Measurements from ENCODE around the gene ATRNL1. TPM values are rescaled to one million over a fixed set of nuclear protein-coding genes. Genes with fewer than 3 reads are reported as not detected.

ATRNL1 gene
- polyA plus RNA-seq, 1 of the 3 experiments (the other 2 are of a cell fraction): 0.67 TPM

GRCh38 chr10:115046686-115047236, 46.4 kb upstream of the ATRNL1 start (continued):
- TF ChIP-seq PBX3 (IDR thresholded peaks at IDR 0.05): no peak
- TF ChIP-seq SIN3A (IDR thresholded peaks at IDR 0.05; ENCODE audit: borderline replicate concordance, low read depth, low read length): no peak
- TF ChIP-seq GATA2 (CRISPR knock-in tag; IDR thresholded peaks at IDR 0.05): no peak
- no peak for TF ChIP-seq RCOR1 (IDR thresholded peaks at IDR 0.05; ENCODE audit: low read length)

DNA sequence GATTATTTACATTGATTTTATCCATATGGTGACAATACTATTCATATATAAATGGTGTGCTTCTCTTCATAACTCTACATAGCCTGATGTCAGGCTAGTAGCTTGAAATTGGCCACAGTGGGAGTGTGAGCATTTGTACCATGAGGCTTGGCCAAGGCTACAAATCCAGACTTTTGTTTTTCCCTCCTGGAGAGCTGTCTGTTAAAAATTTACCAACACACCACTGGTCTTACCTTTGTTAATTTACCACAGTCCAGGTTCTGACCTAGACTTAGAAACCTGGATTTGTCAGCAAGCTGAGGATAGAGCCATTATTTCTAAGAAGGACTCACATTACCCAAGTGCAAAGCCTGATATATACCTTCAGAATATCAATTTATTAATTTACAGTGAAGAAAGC, 45.5 kb upstream of the ATRNL1 start:
- Histone ChIP-seq H3K9me2 (no peaks in the 10 kb centered on the region), H3K9ac (no peak overlapping the region), H3K27ac (ENCODE audit: low read depth in 2 of 2, low read length in 1 of 2) (no peak overlapping the region), H3F3A (replicated peaks; ENCODE audit: insufficient read depth) (no peaks in the 10 kb centered on the region), H3K4me1 (ENCODE audit: control insufficient read depth in 1 of 2, insufficient read depth in 2 of 2, low read depth in 1 of 2, low read length in 1 of 2) (peaks cover 0 to 8% of the 10 kb centered on the region in 2 experiments; a peak in 2 of 4 replicates), H3K79me2 (ENCODE audit: insufficient read depth) (no peaks in the 10 kb centered on the region), H4K20me1 (ENCODE audit: insufficient read depth) (no peaks in the 10 kb centered on the region), H3K27me3 (ENCODE audit: insufficient read depth) (no peaks in the 10 kb centered on the region), H3K4me2 (no peak overlapping the region), H3K9me3 (no peaks in the 10 kb centered on the region), H2AFZ (ENCODE audit: low read depth) (no peak overlapping the region), H3K36me3 (replicated peaks in 1 of 2; ENCODE audit: control insufficient read depth in 1 of 2, insufficient read depth in 2 of 2, low read length in 1 of 2) (no peaks in the 10 kb centered on the region), H3K4me3 (ENCODE audit: low read depth in 2 of 2, low read length in 1 of 2) (no peak overlapping the region)
- DNase-seq: no peak
- CTCF ChIA-PET: interaction anchor here (1.1 to 2.6 kb wide), 3 partner anchors 9 to 171 kb away, joined by 3 to 14 read pairs (median 5); no protein-coding TSS in a partner anchor
- POLR2A ChIA-PET: interaction anchor here (1.4 kb wide), 1 partner anchor 13 kb away, joined by 3 read pairs; no protein-coding TSS in a partner anchor
- TF ChIP-seq RFX5 (IDR thresholded peaks at IDR 0.05; ENCODE audit: low read length): no peak
- TF ChIP-seq MEF2A (IDR thresholded peaks at IDR 0.05; ENCODE audit: borderline replicate concordance, low read depth): no peak

DNA sequence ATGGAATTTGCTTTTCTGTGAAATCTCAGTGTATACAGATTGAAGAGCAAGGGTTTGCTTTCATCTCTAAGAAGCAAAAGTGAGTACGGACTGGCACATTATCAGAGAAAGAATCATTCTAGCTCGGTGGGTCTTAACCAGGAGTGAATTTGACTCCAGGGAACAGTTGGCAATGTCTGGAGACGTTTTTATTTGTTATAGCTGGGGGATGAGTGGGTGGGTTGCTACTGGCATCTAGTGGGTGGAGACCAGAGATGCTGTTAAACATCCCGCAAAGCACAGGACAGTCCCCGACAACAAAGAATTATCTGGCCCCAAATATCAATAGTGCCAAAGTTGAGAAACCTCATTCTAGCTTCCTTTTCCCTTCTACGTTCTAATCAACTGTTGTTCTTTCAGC, 43.8 kb upstream of the ATRNL1 start:
- WGBS (ENCODE audit: low lambda C conversion rate): 77% methylated on average over 6 of the region's 6 CpGs
- Histone ChIP-seq H3K9ac (no peak overlapping the region), H3K36me3 (replicated peaks in 1 of 2; ENCODE audit: control insufficient read depth in 1 of 2, insufficient read depth in 2 of 2, low read length in 1 of 2) (no peaks in the 10 kb centered on the region), H3K27me3 (ENCODE audit: insufficient read depth) (no peaks in the 10 kb centered on the region), H3K27ac (ENCODE audit: low read depth in 2 of 2, low read length in 1 of 2) (no peak overlapping the region), H3K79me2 (ENCODE audit: insufficient read depth) (no peaks in the 10 kb centered on the region), H3K9me3 (no peaks in the 10 kb centered on the region), H3K4me2 (no peak overlapping the region), H4K20me1 (ENCODE audit: insufficient read depth) (no peaks in the 10 kb centered on the region), H3F3A (replicated peaks; ENCODE audit: insufficient read depth) (no peaks in the 10 kb centered on the region), H3K4me1 (ENCODE audit: control insufficient read depth in 1 of 2, insufficient read depth in 2 of 2, low read depth in 1 of 2, low read length in 1 of 2) (peaks cover 0 to 8% of the 10 kb centered on the region in 2 experiments; a peak in 2 of 4 replicates), H3K9me2 (no peaks in the 10 kb centered on the region), H2AFZ (ENCODE audit: low read depth) (no peak overlapping the region), H3K4me3 (ENCODE audit: low read depth in 2 of 2, low read length in 1 of 2) (no peak overlapping the region)
- no peak for DNase-seq
- TF ChIP-seq, protein P1, sequence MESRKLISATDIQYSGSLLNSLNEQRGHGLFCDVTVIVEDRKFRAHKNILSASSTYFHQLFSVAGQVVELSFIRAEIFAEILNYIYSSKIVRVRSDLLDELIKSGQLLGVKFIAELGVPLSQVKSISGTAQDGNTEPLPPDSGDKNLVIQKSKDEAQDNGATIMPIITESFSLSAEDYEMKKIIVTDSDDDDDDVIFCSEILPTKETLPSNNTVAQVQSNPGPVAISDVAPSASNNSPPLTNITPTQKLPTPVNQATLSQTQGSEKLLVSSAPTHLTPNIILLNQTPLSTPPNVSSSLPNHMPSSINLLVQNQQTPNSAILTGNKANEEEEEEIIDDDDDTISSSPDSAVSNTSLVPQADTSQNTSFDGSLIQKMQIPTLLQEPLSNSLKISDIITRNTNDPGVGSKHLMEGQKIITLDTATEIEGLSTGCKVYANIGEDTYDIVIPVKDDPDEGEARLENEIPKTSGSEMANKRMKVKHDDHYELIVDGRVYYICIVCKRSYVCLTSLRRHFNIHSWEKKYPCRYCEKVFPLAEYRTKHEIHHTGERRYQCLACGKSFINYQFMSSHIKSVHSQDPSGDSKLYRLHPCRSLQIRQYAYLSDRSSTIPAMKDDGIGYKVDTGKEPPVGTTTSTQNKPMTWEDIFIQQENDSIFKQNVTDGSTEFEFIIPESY (IDR thresholded peaks at IDR 0.05; ENCODE audit: borderline replicate concordance, low read depth): no peak
- no peak for TF ChIP-seq RFX5 (IDR thresholded peaks at IDR 0.05; ENCODE audit: low read length)
- no peak for TF ChIP-seq IRF3 (IDR thresholded peaks at IDR 0.05; ENCODE audit: low read depth, low read length)
- ChIA-PET POLR2A (no interaction called here), CTCF (interaction anchor here (1.0 to 2.6 kb wide), 4 partner anchors 15 to 173 kb away, joined by 3 to 14 read pairs (median 4); no protein-coding TSS in a partner anchor)
